Renal cortex interstitium (tissue), 11 donors: ENCODE results near the gene RAB1B. TPM values are rescaled to one million over a fixed set of nuclear protein-coding genes. Genes with fewer than 3 reads are reported as not detected.
A peak's percentile ranks its signal among the peaks of the same experiment; 100 is the strongest.
"Not testable (repeated sequence)": the region's sequence is repeated elsewhere in the genome, so short reads cannot be mapped to it uniquely, and the experiment has no call there.

Experiments used
- DNase-seq, 11 donors: peaks; one replicate each; pipeline ENCODE4 v3.0.0-alpha.2; 2013; ENCODE audit warnings: low read depth in 9 of 11, low spot score in 4 of 11; ENCODE audit errors: extremely low read depth in 1 of 11
- polyA plus RNA-seq, 3 donors: library from polyadenylated mRNA; unstranded; fragments of 120-200 nt; gene quantifications; one replicate each; pipeline ENCODE4 v1.2.1, GENCODE V29; 2013; ENCODE audit not compliant: insufficient read length in 3 of 3

The RAB1B gene
- polyA plus RNA-seq, 3 donors = 106 to 142 (median 126) TPM

- DNase-seq = no peak
Measured at GRCh38 chr11:66262191-66262590, 6.2 kb upstream of the RAB1B start.

- no peak for DNase-seq
Measured at GRCh38 chr11:66262696-66263095, 5.7 kb upstream of the RAB1B start.

GRCh38 chr11:66263231-66263630 is 5.2 kb upstream of the RAB1B start:
- no peak for DNase-seq

GRCh38 chr11:66263785-66264184 is 4.7 kb upstream of the RAB1B start:
- no peak for DNase-seq

- DNase-seq = no peak
Measured at GRCh38 chr11:66264383-66264782, 4.1 kb upstream of the RAB1B start.

- DNase-seq = no peak
Measured at GRCh38 chr11:66264914-66265313, 3.5 kb upstream of the RAB1B start.

GRCh38 chr11:66265531-66266377 is 2.7 kb upstream of the RAB1B start:
- no peak for DNase-seq

- DNase-seq = no peak
Measured at GRCh38 chr11:66266378-66267038, 1.9 kb upstream of the RAB1B start.

- DNase-seq = no peak
Measured at GRCh38 chr11:66267039-66267378, 1.4 kb upstream of the RAB1B start.

- DNase-seq = peak in 10 of 11 donors; percentile 69 to 88 (median 82)
Measured at GRCh38 chr11:66267379-66268243, 828 bp upstream of the RAB1B start.

GRCh38 chr11:66268952-66269905 is 790 bp downstream of the RAB1B start:
- no peak for DNase-seq

- DNase-seq = no peak
Measured at GRCh38 chr11:66271816-66272215, 3.4 kb downstream of the RAB1B start.

GRCh38 chr11:66272596-66272995 is 4.2 kb downstream of the RAB1B start:
- DNase-seq = no peak

GRCh38 chr11:66274219-66274618 is 5.8 kb downstream of the RAB1B start:
- DNase-seq = no peak

GRCh38 chr11:66275396-66275795 is 7.0 kb downstream of the RAB1B start:
- no peak for DNase-seq

GRCh38 chr11:66275984-66276612 is 7.7 kb downstream of the RAB1B start:
- no peak for DNase-seq

- DNase-seq = not testable (repeated sequence)
Measured at GRCh38 chr11:66276619-66277018, 8.2 kb downstream of the RAB1B start.

- not testable (repeated sequence) for DNase-seq
Measured at GRCh38 chr11:66277064-66277463, 8.6 kb downstream of the RAB1B start.
